H9 (cell line): ENCODE results near the gene PRDM1. TPM values are rescaled to one million over a fixed set of nuclear protein-coding genes. Genes with fewer than 3 reads are reported as not detected.

Source experiments
- DNase-seq: peaks from one replicate; pipeline ENCODE4 v3.0.0-alpha.2; 2017
- H2AFZ ChIP-seq: one replicate; pipeline ENCODE4 v1.6.1; 2013; ENCODE audit warnings: mild to moderate bottlenecking, low read length, control low read depth, moderate library complexity
- H2AK5ac ChIP-seq: 2 replicates; pipeline ENCODE4 v1.6.1; 2013; ENCODE audit warnings: low read length, control low read depth, mixed read lengths; ENCODE audit not compliant: insufficient read length
- H2BK120ac ChIP-seq: one replicate; pipeline ENCODE4 v1.6.1; 2013; ENCODE audit warnings: low read depth, mild to moderate bottlenecking, low read length, control low read depth, inconsistent platforms; ENCODE audit not compliant: poor library complexity, severe bottlenecking
- H2BK12ac ChIP-seq: 2 replicates; pipeline ENCODE4 v1.6.1; 2013; ENCODE audit warnings: low read length, control low read depth, mixed read lengths, low read depth; ENCODE audit not compliant: insufficient read length
- H2BK15ac ChIP-seq: 2 replicates; pipeline ENCODE4 v1.6.1; 2013; ENCODE audit warnings: low read depth, low read length, control low read depth
- H2BK20ac ChIP-seq: one replicate; pipeline ENCODE4 v1.6.1; 2013; ENCODE audit warnings: low read depth, mild to moderate bottlenecking, low read length, control low read depth, inconsistent platforms; ENCODE audit not compliant: poor library complexity, severe bottlenecking
- H2BK5ac ChIP-seq: 2 replicates; pipeline ENCODE4 v1.6.1; 2013; ENCODE audit warnings: low read length, control low read depth, mixed read lengths; ENCODE audit not compliant: insufficient read length
- H3K14ac ChIP-seq: 2 replicates; pipeline ENCODE4 v1.6.1; 2013; ENCODE audit warnings: low read length, control low read depth; ENCODE audit not compliant: insufficient read depth
- H3K18ac ChIP-seq: 2 replicates; pipeline ENCODE4 v1.6.1; 2013; ENCODE audit warnings: low read depth, mild to moderate bottlenecking, mixed read lengths, low read length, control low read depth; ENCODE audit not compliant: insufficient read length
- H3K23ac ChIP-seq: 2 replicates; pipeline ENCODE4 v1.6.1; 2013; ENCODE audit warnings: low read length, control low read depth, mixed read lengths, low read depth; ENCODE audit not compliant: insufficient read length
- H3K23me2 ChIP-seq: 2 replicates; pipeline ENCODE4 v1.6.1; 2013; ENCODE audit warnings: low read depth, mild to moderate bottlenecking, mixed read lengths, low read length, control low read depth; ENCODE audit not compliant: insufficient read length, poor library complexity, severe bottlenecking
- H3K27ac ChIP-seq: 2 replicates; pipeline ENCODE4 v1.5.1; 2013; ENCODE audit warnings: low read length, control low read depth, mixed read lengths, low read depth; ENCODE audit not compliant: insufficient read length
- H3K27me3 ChIP-seq: 2 replicates; pipeline ENCODE4 v1.6.1; 2013; ENCODE audit warnings: low read length, control low read depth, inconsistent platforms; ENCODE audit not compliant: insufficient read depth
- H3K4ac ChIP-seq: 2 replicates; pipeline ENCODE4 v1.6.1; 2013; ENCODE audit warnings: low read depth, mild to moderate bottlenecking, control low read depth, inconsistent platforms, low read length, moderate library complexity
- H3K4me1 ChIP-seq: 2 replicates; pipeline ENCODE4 v1.6.1; 2013; ENCODE audit warnings: low read length, control low read depth, inconsistent platforms; ENCODE audit not compliant: insufficient read depth
- H3K4me2 ChIP-seq: 2 replicates; pipeline ENCODE4 v1.6.1; 2013; ENCODE audit warnings: low read length, control low read depth, mixed read lengths; ENCODE audit not compliant: insufficient read length, insufficient read depth
- H3K56ac ChIP-seq: 2 replicates; pipeline ENCODE4 v1.6.1; 2013; ENCODE audit warnings: low read depth, mild to moderate bottlenecking, mixed read lengths, low read length, control low read depth; ENCODE audit not compliant: insufficient read length
- H3K79me1 ChIP-seq: 2 replicates; pipeline ENCODE4 v1.6.1; 2013; ENCODE audit warnings: low read depth, mild to moderate bottlenecking, moderate library complexity, low read length, control low read depth, inconsistent platforms; ENCODE audit not compliant: insufficient read depth, poor library complexity, severe bottlenecking
- H3K79me2 ChIP-seq: 2 replicates; pipeline ENCODE4 v1.6.1; 2013; ENCODE audit warnings: low read length, control low read depth, inconsistent platforms; ENCODE audit not compliant: insufficient read depth
- H3K9ac ChIP-seq: 2 replicates; pipeline ENCODE4 v1.6.1; 2013; ENCODE audit warnings: low read length, control low read depth, mixed read lengths; ENCODE audit not compliant: insufficient read length; ENCODE audit errors: extremely low read depth
- H3K9me3 ChIP-seq: one replicate; pipeline ENCODE4 v1.6.1; 2013; ENCODE audit warnings: low read depth, low read length, inconsistent platforms; ENCODE audit not compliant: control insufficient read depth
- H3T11ph ChIP-seq: one replicate; pipeline ENCODE4 v1.6.1; 2013; ENCODE audit warnings: mild to moderate bottlenecking, low read length, control low read depth, inconsistent platforms
- H4K20me1 ChIP-seq: one replicate; pipeline ENCODE4 v1.6.1; 2013; ENCODE audit not compliant: control insufficient read depth, insufficient read length, insufficient read depth
- H4K5ac ChIP-seq: 2 replicates; pipeline ENCODE4 v1.6.1; 2013; ENCODE audit warnings: low read depth, mild to moderate bottlenecking, mixed read lengths, low read length, control low read depth; ENCODE audit not compliant: insufficient read length
- H4K8ac ChIP-seq: replicated peaks from 2 replicates; pipeline ENCODE4 v1.6.1; 2013; ENCODE audit warnings: low read length, control low read depth, mixed read lengths, low read depth; ENCODE audit not compliant: insufficient read length
- H4K91ac ChIP-seq: 2 replicates; pipeline ENCODE4 v1.6.1; 2013; ENCODE audit warnings: low read depth, mild to moderate bottlenecking, moderate library complexity, mixed read lengths, low read length, control low read depth; ENCODE audit not compliant: insufficient read length
- H3K27ac Mint-ChIP-seq, 3 experiments: 2 replicates in 2 of 3; 3 replicates in 1 of 3; pipeline ENCODE4 v1.8.0; 2020 to 2021; ENCODE audit warnings: mixed read lengths in 3 of 3, mild to moderate bottlenecking in 1 of 3, moderate library complexity in 1 of 3
- H3K27me3 Mint-ChIP-seq: 2 replicates; pipeline ENCODE4 v1.8.0; 2021; ENCODE audit warnings: low read depth, mild to moderate bottlenecking, moderate library complexity, mixed read lengths
- H3K36me3 Mint-ChIP-seq, 3 experiments: 2 replicates in 2 of 3; 3 replicates in 1 of 3; pipeline ENCODE4 v1.8.0; 2020 to 2021; ENCODE audit warnings: low read depth in 3 of 3, mixed read lengths in 3 of 3; ENCODE audit not compliant: insufficient read depth in 1 of 3
- H3K4me1 Mint-ChIP-seq, 2 experiments: 2 replicates each; pipeline ENCODE4 v1.8.0; 2020; ENCODE audit warnings: mixed read lengths in 2 of 2
- H3K4me3 Mint-ChIP-seq, 2 experiments: 2 replicates in 1 of 2; 3 replicates in 1 of 2; pipeline ENCODE4 v1.8.0; 2020 to 2021; ENCODE audit warnings: mild to moderate bottlenecking in 2 of 2, mixed read lengths in 2 of 2, moderate library complexity in 1 of 2
- H3K9me3 Mint-ChIP-seq, 2 experiments: 2 replicates in 1 of 2; 3 replicates in 1 of 2; pipeline ENCODE4 v1.8.0; 2020; ENCODE audit warnings: mild to moderate bottlenecking in 2 of 2, mixed read lengths in 2 of 2, moderate library complexity in 1 of 2
- WGBS: extraction: QIAGEN DNeasy Blood & Tissue Kit; methylation state at CpG from one replicate; pipeline ENCODE4 v1.1.7; 2013; ENCODE audit warnings: missing lambda C conversion rate, low lambda C conversion rate, mixed read lengths; ENCODE audit not compliant: insufficient read length; ENCODE audit errors: extremely low coverage; 5-methylcytosine and 5-hydroxymethylcytosine counted together
- total RNA-seq: library from RNA; stranded (reverse); gene quantifications from 2 replicates; pipeline ENCODE4 v1.2.1, GENCODE V29; 2021
- TF ChIP-seq, protein P1 (sequence below): fragments of 200-600 bp; sonication (generic); conservative IDR thresholded peaks from 3 replicates; pipeline ENCODE4 v1.8.0; 2021; ENCODE audit warnings: antibody characterized with exemption, mild to moderate bottlenecking

The PRDM1 gene
- total RNA-seq, 1 experiment from 2014 or later, result 2.9 TPM

DNA sequence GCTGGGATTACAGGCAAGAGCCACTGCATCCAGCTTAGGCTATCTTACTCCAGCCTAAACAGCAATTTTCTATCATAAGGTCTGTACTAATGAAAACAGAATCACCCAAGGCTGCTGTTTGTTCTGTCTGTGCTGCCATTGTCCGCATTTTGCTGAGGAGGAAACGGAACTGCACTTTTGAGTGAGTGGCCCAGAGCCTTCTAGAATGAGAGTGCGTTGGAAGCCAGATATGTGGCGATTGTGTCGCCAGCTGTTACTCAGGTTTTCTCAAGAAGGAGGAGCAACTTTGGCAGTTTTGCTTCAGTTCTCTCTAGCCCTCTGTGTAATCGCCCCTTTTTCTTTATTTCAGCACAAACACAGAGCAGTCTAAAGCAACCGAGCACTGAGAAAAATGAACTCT is 18.3 kb downstream of the PRDM1 start:
- TF ChIP-seq, protein P1, sequence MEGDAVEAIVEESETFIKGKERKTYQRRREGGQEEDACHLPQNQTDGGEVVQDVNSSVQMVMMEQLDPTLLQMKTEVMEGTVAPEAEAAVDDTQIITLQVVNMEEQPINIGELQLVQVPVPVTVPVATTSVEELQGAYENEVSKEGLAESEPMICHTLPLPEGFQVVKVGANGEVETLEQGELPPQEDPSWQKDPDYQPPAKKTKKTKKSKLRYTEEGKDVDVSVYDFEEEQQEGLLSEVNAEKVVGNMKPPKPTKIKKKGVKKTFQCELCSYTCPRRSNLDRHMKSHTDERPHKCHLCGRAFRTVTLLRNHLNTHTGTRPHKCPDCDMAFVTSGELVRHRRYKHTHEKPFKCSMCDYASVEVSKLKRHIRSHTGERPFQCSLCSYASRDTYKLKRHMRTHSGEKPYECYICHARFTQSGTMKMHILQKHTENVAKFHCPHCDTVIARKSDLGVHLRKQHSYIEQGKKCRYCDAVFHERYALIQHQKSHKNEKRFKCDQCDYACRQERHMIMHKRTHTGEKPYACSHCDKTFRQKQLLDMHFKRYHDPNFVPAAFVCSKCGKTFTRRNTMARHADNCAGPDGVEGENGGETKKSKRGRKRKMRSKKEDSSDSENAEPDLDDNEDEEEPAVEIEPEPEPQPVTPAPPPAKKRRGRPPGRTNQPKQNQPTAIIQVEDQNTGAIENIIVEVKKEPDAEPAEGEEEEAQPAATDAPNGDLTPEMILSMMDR, result no peak
- Histone ChIP-seq H2BK20ac (no peak overlapping the region), H3K23ac (no peak overlapping the region), H3K18ac (no peak overlapping the region), H4K8ac (no peak overlapping the region), H3K4me1 (no peaks in the 10 kb centered on the region), H3K9ac (no peak overlapping the region), H4K20me1 (no peaks in the 10 kb centered on the region), H3K14ac (no peak overlapping the region), H2BK15ac (no peak overlapping the region), H3K27me3 (no peaks in the 10 kb centered on the region; the same call in 1 of the 2 replicates), H3K9me3 (no peaks in the 10 kb centered on the region), H4K91ac (no peak overlapping the region), H3K79me1 (no peaks in the 10 kb centered on the region), H2BK12ac (no peak overlapping the region), H3K56ac (no peak overlapping the region), H3K4ac (no peak overlapping the region), H2BK120ac (no peak overlapping the region), H2AFZ (no peak overlapping the region), H2AK5ac (no peak overlapping the region), H3K4me2 (no peak overlapping the region), H3K23me2 (no peaks in the 10 kb centered on the region), H3T11ph (no peak overlapping the region), H2BK5ac (no peak overlapping the region), H3K79me2 (no peaks in the 10 kb centered on the region), H4K5ac (no peak overlapping the region), H3K27ac (no peak overlapping the region)
- WGBS, result no CpG with 5 or more reads among the region's 7 CpGs
- no peak for DNase-seq
- no peak overlapping the region for H3K4me3 Mint-ChIP-seq
- H3K27ac Mint-ChIP-seq, result no peak overlapping the region; a peak in 1 of 7 replicates
- H3K9me3 Mint-ChIP-seq, result no peaks in the 10 kb centered on the region
- H3K36me3 Mint-ChIP-seq, result peaks cover 0 to 12% (median 0%) of the 10 kb centered on the region in 3 experiments; a peak in 2 of 7 replicates
- H3K27me3 Mint-ChIP-seq, result no peaks in the 10 kb centered on the region; the same call in 1 of the 2 replicates
- peaks cover 1 to 17% of the 10 kb centered on the region in 2 experiments for H3K4me1 Mint-ChIP-seq
